ENCODE results near the gene SERINC5.

Gene SERINC5

DNA sequence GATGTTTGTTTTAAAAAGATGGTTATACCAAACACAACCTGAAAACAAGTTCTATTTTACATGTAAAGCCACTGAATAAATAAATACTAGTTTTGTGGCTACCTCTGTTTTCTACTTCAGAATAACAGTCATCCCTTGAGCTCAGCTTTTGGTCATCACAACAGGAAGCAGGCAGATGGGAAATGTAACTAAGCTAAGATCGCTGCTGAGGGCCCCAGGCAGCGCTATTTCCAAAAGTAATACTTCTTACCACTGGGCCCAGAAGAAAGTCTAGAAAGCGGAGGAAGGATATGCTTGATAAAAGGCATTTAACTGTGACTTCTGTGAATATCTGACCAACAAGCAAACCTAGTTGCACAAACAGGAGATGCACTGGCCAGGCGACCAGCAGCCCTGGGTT is 61.4 kb downstream of the SERINC5 start:
- DNase-seq (ENCODE audit: low spot score), result no peak
- in situ Hi-C loops (cut with MboI; ENCODE audit: low sequenced_read_pairs, unreplicated experiment), result no loop called here
- no peak for TF ChIP-seq CTCF (IDR thresholded peaks at IDR 0.05; ENCODE audit: borderline replicate concordance, control extremely low read depth, extremely low read depth, insufficient read depth, missing control alignments)

DNA sequence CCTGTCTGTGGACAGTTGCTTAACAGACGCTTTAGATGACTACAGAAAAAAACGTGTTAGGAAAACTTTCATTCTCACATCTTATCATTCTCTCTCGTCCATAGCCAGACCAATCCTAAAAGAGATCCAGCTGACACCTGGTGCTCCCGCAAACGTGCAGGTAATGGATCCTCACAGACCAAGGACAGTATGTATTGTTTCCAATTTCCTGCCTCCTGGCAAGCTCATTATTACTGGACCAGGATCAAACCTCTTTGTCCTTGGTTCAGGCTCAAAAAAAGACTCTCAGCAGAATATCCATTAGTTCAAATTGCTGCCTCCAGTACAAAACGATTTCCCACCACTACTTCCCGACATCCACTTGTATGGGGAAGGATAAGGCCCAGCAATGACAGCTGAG is 62.4 kb downstream of the SERINC5 start:
- in situ Hi-C loops (cut with MboI; ENCODE audit: low sequenced_read_pairs, unreplicated experiment), result no loop called here
- no peak for TF ChIP-seq CTCF (IDR thresholded peaks at IDR 0.05; ENCODE audit: borderline replicate concordance, control extremely low read depth, extremely low read depth, insufficient read depth, missing control alignments)
- no peak for DNase-seq (ENCODE audit: low spot score)

GRCh38 chr5:80192507-80193241 is 63.2 kb downstream of the SERINC5 start:
- in situ Hi-C loops (cut with MboI; ENCODE audit: low sequenced_read_pairs, unreplicated experiment), result no loop called here
- DNase-seq (ENCODE audit: low spot score), result no peak
- TF ChIP-seq CTCF (IDR thresholded peaks at IDR 0.05; ENCODE audit: borderline replicate concordance, control extremely low read depth, extremely low read depth, insufficient read depth, missing control alignments), result no peak

- DNase-seq (ENCODE audit: low spot score), result no peak
- TF ChIP-seq CTCF (IDR thresholded peaks at IDR 0.05; ENCODE audit: borderline replicate concordance, control extremely low read depth, extremely low read depth, insufficient read depth, missing control alignments), result no peak
- in situ Hi-C loops (cut with MboI; ENCODE audit: low sequenced_read_pairs, unreplicated experiment), result no loop called here
Observed at GRCh38 chr5:80191991-80192398, 63.9 kb downstream of the SERINC5 start.

DNA sequence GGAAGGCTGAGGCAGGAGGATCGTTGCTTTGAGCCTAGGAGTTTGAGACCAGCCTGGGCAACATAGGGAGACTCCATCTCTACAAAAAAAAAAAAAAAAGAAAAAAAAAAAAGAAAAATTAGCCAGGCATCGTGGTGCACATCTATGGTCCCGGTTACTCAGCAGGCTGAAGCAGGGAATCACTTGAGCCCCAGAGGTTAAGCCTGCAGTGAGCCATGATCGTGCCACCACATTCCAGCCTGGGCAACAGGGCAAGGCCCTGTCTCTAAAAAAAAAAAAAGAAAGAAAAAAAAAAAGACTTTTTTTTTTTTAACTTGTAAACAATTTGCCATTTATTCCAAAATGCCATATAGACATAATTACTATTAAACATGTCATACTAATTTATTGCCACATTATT is 64.5 kb downstream of the SERINC5 start:
- in situ Hi-C loops (cut with MboI; ENCODE audit: low sequenced_read_pairs, unreplicated experiment), result no loop called here
- DNase-seq (ENCODE audit: low spot score), result no peak
- no peak for TF ChIP-seq CTCF (IDR thresholded peaks at IDR 0.05; ENCODE audit: borderline replicate concordance, control extremely low read depth, extremely low read depth, insufficient read depth, missing control alignments)

GRCh38 chr5:80190960-80191359 is 64.9 kb downstream of the SERINC5 start:
- in situ Hi-C loops (cut with MboI; ENCODE audit: low sequenced_read_pairs, unreplicated experiment), result no loop called here
- no peak for DNase-seq (ENCODE audit: low spot score)
- no peak for TF ChIP-seq CTCF (IDR thresholded peaks at IDR 0.05; ENCODE audit: borderline replicate concordance, control extremely low read depth, extremely low read depth, insufficient read depth, missing control alignments)

Measured in GM13976 (cell line).